ENCODE results near the gene NPHP4.

NPHP4 gene

GRCh38 chr1:5831600-5832335 is 160.5 kb downstream of the NPHP4 start:
- no peak for DNase-seq (ENCODE audit: low read depth)
- no peak for TF ChIP-seq CTCF (IDR thresholded peaks at IDR 0.05; ENCODE audit: insufficient read depth, low read depth, low read length, missing control alignments)
- no peak overlapping the region for H3K4me3 ChIP-seq (ENCODE audit: low read length)

GRCh38 chr1:5830771-5831599 is 161.2 kb downstream of the NPHP4 start:
- H3K4me3 ChIP-seq (ENCODE audit: low read length): no peak overlapping the region
- no peak for DNase-seq (ENCODE audit: low read depth)

DNA sequence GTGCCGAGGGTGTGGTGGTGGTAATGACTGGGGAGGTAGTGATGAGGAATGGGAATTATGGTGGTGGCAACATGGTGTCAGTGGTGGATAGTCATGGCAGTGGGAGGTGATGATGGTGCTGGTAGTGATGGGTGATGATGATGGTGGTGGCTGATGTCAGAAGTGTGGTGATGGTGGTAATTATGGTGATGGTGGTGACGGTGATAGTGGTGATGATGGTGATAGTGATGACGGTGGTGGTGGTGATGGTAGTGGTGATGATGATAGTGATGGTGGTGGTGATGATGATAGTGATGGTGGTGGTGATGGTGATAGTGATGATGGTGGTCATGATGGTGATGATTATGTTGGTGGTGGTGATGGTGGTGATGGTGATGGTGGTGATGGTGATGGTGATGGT is 162.8 kb downstream of the NPHP4 start:
- no peak for DNase-seq (ENCODE audit: low read depth)
- H3K4me3 ChIP-seq (ENCODE audit: low read length): no peak overlapping the region
- no peak for TF ChIP-seq CTCF (IDR thresholded peaks at IDR 0.05; ENCODE audit: insufficient read depth, low read depth, low read length, missing control alignments)

More at GRCh38 chr1:5830771-5831599, 161.2 kb downstream of the NPHP4 start:
- TF ChIP-seq CTCF (IDR thresholded peaks at IDR 0.05; ENCODE audit: insufficient read depth, low read depth, low read length, missing control alignments): no peak

GRCh38 chr1:5828308-5828935 is 163.8 kb downstream of the NPHP4 start:
- no peak overlapping the region for H3K4me3 ChIP-seq (ENCODE audit: low read length)
- DNase-seq (ENCODE audit: low read depth): no peak
- TF ChIP-seq CTCF (IDR thresholded peaks at IDR 0.05; ENCODE audit: insufficient read depth, low read depth, low read length, missing control alignments): no peak

- no peak for TF ChIP-seq CTCF (IDR thresholded peaks at IDR 0.05; ENCODE audit: insufficient read depth, low read depth, low read length, missing control alignments)
- no peak for DNase-seq (ENCODE audit: low read depth)
- H3K4me3 ChIP-seq (ENCODE audit: low read length): no peak overlapping the region
Measured at GRCh38 chr1:5827516-5827915, 164.7 kb downstream of the NPHP4 start.

- H3K4me3 ChIP-seq (ENCODE audit: low read length): no peak overlapping the region
- no peak for DNase-seq (ENCODE audit: low read depth)
- no peak for TF ChIP-seq CTCF (IDR thresholded peaks at IDR 0.05; ENCODE audit: insufficient read depth, low read depth, low read length, missing control alignments)
Measured at GRCh38 chr1:5826601-5827000, 165.6 kb downstream of the NPHP4 start.
